H9 (cell line): ENCODE results near the gene FILIP1. TPM values are rescaled to one million over a fixed set of nuclear protein-coding genes. Genes with fewer than 3 reads are reported as not detected.

Experiments used
- DNase-seq: peaks from one replicate; pipeline ENCODE4 v3.0.0-alpha.2; 2017
- H2AFZ ChIP-seq: one replicate; pipeline ENCODE4 v1.6.1; 2013; ENCODE audit warnings: mild to moderate bottlenecking, low read length, control low read depth, moderate library complexity
- H2AK5ac ChIP-seq: 2 replicates; pipeline ENCODE4 v1.6.1; 2013; ENCODE audit warnings: low read length, control low read depth, mixed read lengths; ENCODE audit not compliant: insufficient read length
- H2BK120ac ChIP-seq: one replicate; pipeline ENCODE4 v1.6.1; 2013; ENCODE audit warnings: low read depth, mild to moderate bottlenecking, low read length, control low read depth, inconsistent platforms; ENCODE audit not compliant: poor library complexity, severe bottlenecking
- H2BK12ac ChIP-seq: 2 replicates; pipeline ENCODE4 v1.6.1; 2013; ENCODE audit warnings: low read length, control low read depth, mixed read lengths, low read depth; ENCODE audit not compliant: insufficient read length
- H2BK15ac ChIP-seq: 2 replicates; pipeline ENCODE4 v1.6.1; 2013; ENCODE audit warnings: low read depth, low read length, control low read depth
- H2BK20ac ChIP-seq: one replicate; pipeline ENCODE4 v1.6.1; 2013; ENCODE audit warnings: low read depth, mild to moderate bottlenecking, low read length, control low read depth, inconsistent platforms; ENCODE audit not compliant: poor library complexity, severe bottlenecking
- H2BK5ac ChIP-seq: 2 replicates; pipeline ENCODE4 v1.6.1; 2013; ENCODE audit warnings: low read length, control low read depth, mixed read lengths; ENCODE audit not compliant: insufficient read length
- H3K14ac ChIP-seq: 2 replicates; pipeline ENCODE4 v1.6.1; 2013; ENCODE audit warnings: low read length, control low read depth; ENCODE audit not compliant: insufficient read depth
- H3K18ac ChIP-seq: 2 replicates; pipeline ENCODE4 v1.6.1; 2013; ENCODE audit warnings: low read depth, mild to moderate bottlenecking, mixed read lengths, low read length, control low read depth; ENCODE audit not compliant: insufficient read length
- H3K23ac ChIP-seq: 2 replicates; pipeline ENCODE4 v1.6.1; 2013; ENCODE audit warnings: low read length, control low read depth, mixed read lengths, low read depth; ENCODE audit not compliant: insufficient read length
- H3K23me2 ChIP-seq: 2 replicates; pipeline ENCODE4 v1.6.1; 2013; ENCODE audit warnings: low read depth, mild to moderate bottlenecking, mixed read lengths, low read length, control low read depth; ENCODE audit not compliant: insufficient read length, poor library complexity, severe bottlenecking
- H3K27ac ChIP-seq: 2 replicates; pipeline ENCODE4 v1.5.1; 2013; ENCODE audit warnings: low read length, control low read depth, mixed read lengths, low read depth; ENCODE audit not compliant: insufficient read length
- H3K27me3 ChIP-seq: 2 replicates; pipeline ENCODE4 v1.6.1; 2013; ENCODE audit warnings: low read length, control low read depth, inconsistent platforms; ENCODE audit not compliant: insufficient read depth
- H3K4ac ChIP-seq: 2 replicates; pipeline ENCODE4 v1.6.1; 2013; ENCODE audit warnings: low read depth, mild to moderate bottlenecking, control low read depth, inconsistent platforms, low read length, moderate library complexity
- H3K4me1 ChIP-seq: 2 replicates; pipeline ENCODE4 v1.6.1; 2013; ENCODE audit warnings: low read length, control low read depth, inconsistent platforms; ENCODE audit not compliant: insufficient read depth
- H3K4me2 ChIP-seq: 2 replicates; pipeline ENCODE4 v1.6.1; 2013; ENCODE audit warnings: low read length, control low read depth, mixed read lengths; ENCODE audit not compliant: insufficient read length, insufficient read depth
- H3K56ac ChIP-seq: 2 replicates; pipeline ENCODE4 v1.6.1; 2013; ENCODE audit warnings: low read depth, mild to moderate bottlenecking, mixed read lengths, low read length, control low read depth; ENCODE audit not compliant: insufficient read length
- H3K79me1 ChIP-seq: 2 replicates; pipeline ENCODE4 v1.6.1; 2013; ENCODE audit warnings: low read depth, mild to moderate bottlenecking, moderate library complexity, low read length, control low read depth, inconsistent platforms; ENCODE audit not compliant: insufficient read depth, poor library complexity, severe bottlenecking
- H3K79me2 ChIP-seq: 2 replicates; pipeline ENCODE4 v1.6.1; 2013; ENCODE audit warnings: low read length, control low read depth, inconsistent platforms; ENCODE audit not compliant: insufficient read depth
- H3K9ac ChIP-seq: 2 replicates; pipeline ENCODE4 v1.6.1; 2013; ENCODE audit warnings: low read length, control low read depth, mixed read lengths; ENCODE audit not compliant: insufficient read length; ENCODE audit errors: extremely low read depth
- H3K9me3 ChIP-seq: one replicate; pipeline ENCODE4 v1.6.1; 2013; ENCODE audit warnings: low read depth, low read length, inconsistent platforms; ENCODE audit not compliant: control insufficient read depth
- H3T11ph ChIP-seq: one replicate; pipeline ENCODE4 v1.6.1; 2013; ENCODE audit warnings: mild to moderate bottlenecking, low read length, control low read depth, inconsistent platforms
- H4K20me1 ChIP-seq: one replicate; pipeline ENCODE4 v1.6.1; 2013; ENCODE audit not compliant: control insufficient read depth, insufficient read length, insufficient read depth
- H4K5ac ChIP-seq: 2 replicates; pipeline ENCODE4 v1.6.1; 2013; ENCODE audit warnings: low read depth, mild to moderate bottlenecking, mixed read lengths, low read length, control low read depth; ENCODE audit not compliant: insufficient read length
- H4K8ac ChIP-seq: replicated peaks from 2 replicates; pipeline ENCODE4 v1.6.1; 2013; ENCODE audit warnings: low read length, control low read depth, mixed read lengths, low read depth; ENCODE audit not compliant: insufficient read length
- H4K91ac ChIP-seq: 2 replicates; pipeline ENCODE4 v1.6.1; 2013; ENCODE audit warnings: low read depth, mild to moderate bottlenecking, moderate library complexity, mixed read lengths, low read length, control low read depth; ENCODE audit not compliant: insufficient read length
- H3K27ac Mint-ChIP-seq, 3 experiments: 2 replicates in 2 of 3; 3 replicates in 1 of 3; pipeline ENCODE4 v1.8.0; 2020 to 2021; ENCODE audit warnings: mixed read lengths in 3 of 3, mild to moderate bottlenecking in 1 of 3, moderate library complexity in 1 of 3
- H3K27me3 Mint-ChIP-seq: 2 replicates; pipeline ENCODE4 v1.8.0; 2021; ENCODE audit warnings: low read depth, mild to moderate bottlenecking, moderate library complexity, mixed read lengths
- H3K36me3 Mint-ChIP-seq, 3 experiments: 2 replicates in 2 of 3; 3 replicates in 1 of 3; pipeline ENCODE4 v1.8.0; 2020 to 2021; ENCODE audit warnings: low read depth in 3 of 3, mixed read lengths in 3 of 3; ENCODE audit not compliant: insufficient read depth in 1 of 3
- H3K4me1 Mint-ChIP-seq, 2 experiments: 2 replicates each; pipeline ENCODE4 v1.8.0; 2020; ENCODE audit warnings: mixed read lengths in 2 of 2
- H3K4me3 Mint-ChIP-seq, 2 experiments: 2 replicates in 1 of 2; 3 replicates in 1 of 2; pipeline ENCODE4 v1.8.0; 2020 to 2021; ENCODE audit warnings: mild to moderate bottlenecking in 2 of 2, mixed read lengths in 2 of 2, moderate library complexity in 1 of 2
- H3K9me3 Mint-ChIP-seq, 2 experiments: 2 replicates in 1 of 2; 3 replicates in 1 of 2; pipeline ENCODE4 v1.8.0; 2020; ENCODE audit warnings: mild to moderate bottlenecking in 2 of 2, mixed read lengths in 2 of 2, moderate library complexity in 1 of 2
- CTCF ChIP-seq: fragments of 200-600 bp; sonication (generic); conservative IDR thresholded peaks from 3 replicates; pipeline ENCODE4 v1.8.0; 2021; ENCODE audit warnings: antibody characterized with exemption, mild to moderate bottlenecking
- WGBS: extraction: QIAGEN DNeasy Blood & Tissue Kit; methylation state at CpG from one replicate; pipeline ENCODE4 v1.1.7; 2013; ENCODE audit warnings: missing lambda C conversion rate, low lambda C conversion rate, mixed read lengths; ENCODE audit not compliant: insufficient read length; ENCODE audit errors: extremely low coverage; 5-methylcytosine and 5-hydroxymethylcytosine counted together
- total RNA-seq: library from RNA; stranded (reverse); gene quantifications from 2 replicates; pipeline ENCODE4 v1.2.1, GENCODE V29; 2021

FILIP1 gene
- total RNA-seq, 1 experiment from 2014 or later, result 10.5 TPM

GRCh38 chr6:75382634-75382900, 111.0 kb downstream of the FILIP1 start:
- Histone ChIP-seq H3K79me2 (no peaks in the 10 kb centered on the region; the same call in 1 of the 2 replicates), H2BK5ac (no peak overlapping the region), H2AFZ (no peak overlapping the region), H3K27ac (no peak overlapping the region), H3K4ac (no peak overlapping the region), H2BK15ac (no peak overlapping the region), H3K79me1 (no peaks in the 10 kb centered on the region), H3K9ac (no peak overlapping the region), H3K14ac (no peak overlapping the region), H4K91ac (no peak overlapping the region), H4K8ac (no peak overlapping the region), H4K5ac (no peak overlapping the region), H2AK5ac (no peak overlapping the region), H3K23me2 (no peaks in the 10 kb centered on the region), H2BK120ac (no peak overlapping the region), H3K23ac (no peak overlapping the region), H3K4me2 (no peak overlapping the region), H3K18ac (no peak overlapping the region), H2BK12ac (no peak overlapping the region), H3K27me3 (no peaks in the 10 kb centered on the region), H3K56ac (no peak overlapping the region), H2BK20ac (no peak overlapping the region), H3K9me3 (no peaks in the 10 kb centered on the region), H3T11ph (no peak overlapping the region), H4K20me1 (no peaks in the 10 kb centered on the region), H3K4me1 (peaks cover under 1% of the 10 kb centered on the region; the same call in 1 of the 2 replicates)
- Mint-ChIP-seq H3K27ac (peak overlapping the region in 1 of 3 experiments; percentile 67; a peak in 1 of 7 replicates), H3K9me3 (peaks cover 0 to 3% of the 10 kb centered on the region in 2 experiments; a peak in 1 of 5 replicates), H3K4me3 (no peak overlapping the region), H3K4me1 (peaks cover 26 to 29% of the 10 kb centered on the region in 2 experiments), H3K36me3 (no peaks in the 10 kb centered on the region), H3K27me3 (no peaks in the 10 kb centered on the region)
- TF ChIP-seq CTCF, result no peak
- WGBS, result no CpG with 5 or more reads among the region's 2 CpGs
- DNase-seq, result no peak
